ENCODE data around the gene CYFIP1. TPM values are rescaled to one million over a fixed set of nuclear protein-coding genes. Genes with fewer than 3 reads are reported as not detected.
"Not testable (repeated sequence)": the region's sequence is repeated elsewhere in the genome, so short reads cannot be mapped to it uniquely, and the experiment has no call there.

Gene CYFIP1
- total and polyA plus RNA-seq, 3 experiments from 2014 or later = 4.8 to 27.3 (median 24.0) TPM

- Mint-ChIP-seq H3K4me1 (no peaks in the 10 kb centered on the region), H3K4me3 (no peak overlapping the region), H3K9me3 (no peaks in the 10 kb centered on the region), H3K27me3 (no peaks in the 10 kb centered on the region), H3K36me3 (peaks cover 5 to 56% (median 16%) of the 10 kb centered on the region in 3 donors), H3K27ac (no peak overlapping the region)
- POLR2A ChIA-PET = no interaction called here
- Histone ChIP-seq H3K27me3 (ENCODE audit: insufficient read depth, low read length, poor library complexity, severe bottlenecking) (no peaks in the 10 kb centered on the region), H3K9me3 (ENCODE audit: low read length) (no peaks in the 10 kb centered on the region), H3K4me3 (ENCODE audit: low read length) (no peak overlapping the region), H3K36me3 (ENCODE audit: insufficient read depth, low read length) (no peaks in the 10 kb centered on the region), H3K27ac (ENCODE audit: low read depth, low read length) (no peak overlapping the region), H3K4me1 (ENCODE audit: insufficient read depth, low read length) (no peaks in the 10 kb centered on the region)
- CTCF ChIA-PET = no interaction called here
- DNase-seq = no peak
Measured at GRCh38 chr15:22995795-22996194, 15.6 kb upstream of the CYFIP1 start.

- H3K36me3 ChIP-seq (ENCODE audit: insufficient read depth, low read length) = no peaks in the 10 kb centered on the region
- POLR2A ChIA-PET = no interaction called here
Measured at GRCh38 chr15:22992024-22992326, 11.8 kb upstream of the CYFIP1 start.

GRCh38 chr15:22989576-22990477, 9.7 kb upstream of the CYFIP1 start:
- no peak overlapping the region for H3K4me3 Mint-ChIP-seq
- peak overlapping the region in 1 of 8 donors; percentile 86 for H3K27ac Mint-ChIP-seq
- no peaks in the 10 kb centered on the region for H3K4me1 Mint-ChIP-seq
- no peak for DNase-seq
- no peaks in the 10 kb centered on the region for H3K27me3 Mint-ChIP-seq
- POLR2A ChIA-PET = no interaction called here
- H3K9me3 Mint-ChIP-seq = no peaks in the 10 kb centered on the region
- no peaks in the 10 kb centered on the region for H3K4me1 ChIP-seq (ENCODE audit: insufficient read depth, low read length)
- H3K4me3 ChIP-seq (ENCODE audit: low read length) = no peak overlapping the region
- CTCF ChIA-PET = no interaction called here
- H3K27me3 ChIP-seq (ENCODE audit: insufficient read depth, low read length, poor library complexity, severe bottlenecking) = no peaks in the 10 kb centered on the region
- no peak overlapping the region for H3K27ac ChIP-seq (ENCODE audit: low read depth, low read length)
- H3K9me3 ChIP-seq (ENCODE audit: low read length) = no peaks in the 10 kb centered on the region
- no peaks in the 10 kb centered on the region for H3K36me3 ChIP-seq (ENCODE audit: insufficient read depth, low read length)
- H3K36me3 Mint-ChIP-seq = peaks cover 5 to 16% (median 8%) of the 10 kb centered on the region in 3 donors

More at GRCh38 chr15:22992024-22992326, 11.8 kb upstream of the CYFIP1 start:
- Mint-ChIP-seq H3K4me1 (no peaks in the 10 kb centered on the region), H3K27me3 (no peaks in the 10 kb centered on the region), H3K4me3 (no peak overlapping the region), H3K27ac (peak overlapping the region in 1 of 8 donors; percentile 63), H3K36me3 (peaks cover 5 to 33% (median 11%) of the 10 kb centered on the region in 3 donors), H3K9me3 (no peaks in the 10 kb centered on the region)
- H3K27me3 ChIP-seq (ENCODE audit: insufficient read depth, low read length, poor library complexity, severe bottlenecking) = no peaks in the 10 kb centered on the region
- no peaks in the 10 kb centered on the region for H3K4me1 ChIP-seq (ENCODE audit: insufficient read depth, low read length)
- CTCF ChIA-PET = no interaction called here
- H3K27ac ChIP-seq (ENCODE audit: low read depth, low read length) = no peak overlapping the region
- DNase-seq = no peak
- H3K9me3 ChIP-seq (ENCODE audit: low read length) = no peaks in the 10 kb centered on the region
- H3K4me3 ChIP-seq (ENCODE audit: low read length) = no peak overlapping the region

- H3K36me3 Mint-ChIP-seq = peaks cover 0 to 6% (median 5%) of the 10 kb centered on the region in 3 donors
- no peaks in the 10 kb centered on the region for H3K27me3 ChIP-seq (ENCODE audit: insufficient read depth, low read length, poor library complexity, severe bottlenecking)
- no peaks in the 10 kb centered on the region for H3K9me3 Mint-ChIP-seq
- no peaks in the 10 kb centered on the region for H3K4me1 ChIP-seq (ENCODE audit: insufficient read depth, low read length)
- no peak for DNase-seq
- POLR2A ChIA-PET = no interaction called here
- H3K27ac Mint-ChIP-seq = no peak overlapping the region
- CTCF ChIA-PET = no interaction called here
- no peak overlapping the region for H3K27ac ChIP-seq (ENCODE audit: low read depth, low read length)
- H3K9me3 ChIP-seq (ENCODE audit: low read length) = no peaks in the 10 kb centered on the region
- H3K27me3 Mint-ChIP-seq = no peaks in the 10 kb centered on the region
- H3K4me3 ChIP-seq (ENCODE audit: low read length) = no peak overlapping the region
- no peaks in the 10 kb centered on the region for H3K4me1 Mint-ChIP-seq
- H3K4me3 Mint-ChIP-seq = no peak overlapping the region
- H3K36me3 ChIP-seq (ENCODE audit: insufficient read depth, low read length) = no peaks in the 10 kb centered on the region
Measured at GRCh38 chr15:22988811-22989210, 8.6 kb upstream of the CYFIP1 start.

GRCh38 chr15:22981931-22982330, 1.8 kb upstream of the CYFIP1 start:
- H3K9me3 Mint-ChIP-seq; POLR2A ChIA-PET; H3K36me3 Mint-ChIP-seq; H3K27ac ChIP-seq (ENCODE audit: low read depth, low read length); H3K4me3 ChIP-seq (ENCODE audit: low read length); H3K27me3 ChIP-seq (ENCODE audit: insufficient read depth, low read length, poor library complexity, severe bottlenecking); DNase-seq; CTCF ChIA-PET; H3K4me1 ChIP-seq (ENCODE audit: insufficient read depth, low read length); H3K36me3 ChIP-seq (ENCODE audit: insufficient read depth, low read length); H3K9me3 ChIP-seq (ENCODE audit: low read length); H3K27ac Mint-ChIP-seq: not testable (repeated sequence)
- Mint-ChIP-seq H3K4me1 (peaks cover 14 to 16% (median 14%) of the 10 kb centered on the region in 3 donors), H3K27me3 (peaks cover 9 to 19% of the 10 kb centered on the region in 2 donors), H3K4me3 (peak overlapping the region in 2 of 7 donors; percentile 48 to 82)

- Mint-ChIP-seq H3K4me3 (peak overlapping the region; percentile 74 to 87 (median 79)), H3K27ac (peak overlapping the region in 1 of 8 donors; percentile 29), H3K36me3 (no peaks in the 10 kb centered on the region), H3K4me1 (peaks cover 14 to 16% (median 14%) of the 10 kb centered on the region in 3 donors), H3K9me3 (no peaks in the 10 kb centered on the region), H3K27me3 (peaks cover 9 to 25% of the 10 kb centered on the region in 2 donors)
- H3K4me1 ChIP-seq (ENCODE audit: insufficient read depth, low read length) = no peaks in the 10 kb centered on the region
- H3K36me3 ChIP-seq (ENCODE audit: insufficient read depth, low read length) = no peaks in the 10 kb centered on the region
- ChIA-PET CTCF (interaction anchor here (1.0 kb wide), 1 partner anchor 58 kb away, joined by 3 read pairs; the partner anchor contains the start of gene TUBGCP5), POLR2A (interaction anchor here (0.6 kb wide), 1 partner anchor 183 kb away, joined by 3 read pairs; no protein-coding TSS in a partner anchor)
- H3K27ac ChIP-seq (ENCODE audit: low read depth, low read length) = no peak overlapping the region
- no peak for DNase-seq
- H3K4me3 ChIP-seq (ENCODE audit: low read length) = no peak overlapping the region
- H3K27me3 ChIP-seq (ENCODE audit: insufficient read depth, low read length, poor library complexity, severe bottlenecking) = no peaks in the 10 kb centered on the region
- H3K9me3 ChIP-seq (ENCODE audit: low read length) = no peaks in the 10 kb centered on the region
Measured at GRCh38 chr15:22981051-22981840, 1.1 kb upstream of the CYFIP1 start.

- Mint-ChIP-seq H3K27ac (peak overlapping the region in 6 of 8 donors; percentile 0 to 74 (median 40)), H3K4me1 (peaks cover 14 to 17% (median 16%) of the 10 kb centered on the region in 3 donors), H3K36me3 (no peaks in the 10 kb centered on the region), H3K27me3 (peaks cover 9 to 25% of the 10 kb centered on the region in 2 donors), H3K4me3 (peak overlapping the region; percentile 83 to 95 (median 91)), H3K9me3 (no peaks in the 10 kb centered on the region)
- Histone ChIP-seq H3K4me1 (ENCODE audit: insufficient read depth, low read length) (no peaks in the 10 kb centered on the region), H3K9me3 (ENCODE audit: low read length) (no peaks in the 10 kb centered on the region), H3K36me3 (ENCODE audit: insufficient read depth, low read length) (no peaks in the 10 kb centered on the region), H3K27me3 (ENCODE audit: insufficient read depth, low read length, poor library complexity, severe bottlenecking) (no peaks in the 10 kb centered on the region), H3K4me3 (ENCODE audit: low read length) (peak overlapping the region; percentile 60), H3K27ac (ENCODE audit: low read depth, low read length) (no peak overlapping the region)
- DNase-seq = no peak
- ChIA-PET POLR2A (no interaction called here), CTCF (interaction anchor here (0.6 kb wide), 1 partner anchor 60 kb away, joined by 3 read pairs; the partner anchor contains the start of gene TUBGCP5)
Measured at GRCh38 chr15:22979238-22980188, 655 bp downstream of the CYFIP1 start.
